ENCODE measurements around the gene GBX1.
A peak's percentile ranks its signal among the peaks of the same experiment; 100 is the strongest.

DNA sequence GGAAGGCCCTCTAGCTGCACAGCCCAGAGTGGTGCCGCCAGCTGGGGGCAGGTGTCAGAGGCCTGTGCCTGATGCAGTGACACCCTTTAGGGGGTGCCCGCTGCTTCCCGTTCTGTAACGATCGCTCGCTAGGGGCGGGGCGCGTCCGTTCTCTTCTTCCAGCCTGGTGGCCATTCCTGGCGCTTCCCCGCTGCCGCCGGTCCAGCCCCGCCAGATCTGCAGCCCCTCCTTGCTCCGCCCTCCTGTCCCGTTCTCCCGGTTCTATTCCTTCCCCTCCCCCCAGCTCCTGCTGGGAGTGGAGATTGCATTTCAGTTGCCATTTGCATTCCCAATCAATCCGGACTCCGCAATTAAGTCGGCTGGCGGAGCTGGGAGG, 42.0 kb downstream of the GBX1 start:
- TF ChIP-seq, protein P1, sequence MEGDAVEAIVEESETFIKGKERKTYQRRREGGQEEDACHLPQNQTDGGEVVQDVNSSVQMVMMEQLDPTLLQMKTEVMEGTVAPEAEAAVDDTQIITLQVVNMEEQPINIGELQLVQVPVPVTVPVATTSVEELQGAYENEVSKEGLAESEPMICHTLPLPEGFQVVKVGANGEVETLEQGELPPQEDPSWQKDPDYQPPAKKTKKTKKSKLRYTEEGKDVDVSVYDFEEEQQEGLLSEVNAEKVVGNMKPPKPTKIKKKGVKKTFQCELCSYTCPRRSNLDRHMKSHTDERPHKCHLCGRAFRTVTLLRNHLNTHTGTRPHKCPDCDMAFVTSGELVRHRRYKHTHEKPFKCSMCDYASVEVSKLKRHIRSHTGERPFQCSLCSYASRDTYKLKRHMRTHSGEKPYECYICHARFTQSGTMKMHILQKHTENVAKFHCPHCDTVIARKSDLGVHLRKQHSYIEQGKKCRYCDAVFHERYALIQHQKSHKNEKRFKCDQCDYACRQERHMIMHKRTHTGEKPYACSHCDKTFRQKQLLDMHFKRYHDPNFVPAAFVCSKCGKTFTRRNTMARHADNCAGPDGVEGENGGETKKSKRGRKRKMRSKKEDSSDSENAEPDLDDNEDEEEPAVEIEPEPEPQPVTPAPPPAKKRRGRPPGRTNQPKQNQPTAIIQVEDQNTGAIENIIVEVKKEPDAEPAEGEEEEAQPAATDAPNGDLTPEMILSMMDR (conservative IDR thresholded peaks at IDR 0.05 in 1 of 2, IDR thresholded peaks at IDR 0.05 in 1 of 2; ENCODE audit: low read depth in 1 of 2, low read length in 2 of 2), result peak in 1 of 2 donors; percentile 7
- TF ChIP-seq EZH2 (IDR thresholded peaks at IDR 0.05; ENCODE audit: low read length, missing control alignments), result no peak

Data from fibroblast of lung (primary cell).